ENCODE data around the gene ARMC5. TPM values are rescaled to one million over a fixed set of nuclear protein-coding genes. Genes with fewer than 3 reads are reported as not detected.

ARMC5 gene
- total RNA-seq, 1 experiment from 2014 or later, result 11.3 TPM

GRCh38 chr16:31501226-31501965 lies 42.1 kb downstream of the ARMC5 start:
- ATAC-seq (peak; percentile 61), DNase-seq (ENCODE audit: low spot score) (no peak)
- Mint-ChIP-seq H3K4me3 (peak overlapping the region; percentile 2; the same call in 1 of the 2 replicates), H3K27ac (no peak overlapping the region), H3K4me1 (peaks cover 21% of the 10 kb centered on the region), H3K9me3 (no peaks in the 10 kb centered on the region), H3K36me3 (peaks cover 10% of the 10 kb centered on the region), H3K27me3 (ENCODE audit: low read depth) (no peaks in the 10 kb centered on the region)
- TF ChIP-seq, protein P1, sequence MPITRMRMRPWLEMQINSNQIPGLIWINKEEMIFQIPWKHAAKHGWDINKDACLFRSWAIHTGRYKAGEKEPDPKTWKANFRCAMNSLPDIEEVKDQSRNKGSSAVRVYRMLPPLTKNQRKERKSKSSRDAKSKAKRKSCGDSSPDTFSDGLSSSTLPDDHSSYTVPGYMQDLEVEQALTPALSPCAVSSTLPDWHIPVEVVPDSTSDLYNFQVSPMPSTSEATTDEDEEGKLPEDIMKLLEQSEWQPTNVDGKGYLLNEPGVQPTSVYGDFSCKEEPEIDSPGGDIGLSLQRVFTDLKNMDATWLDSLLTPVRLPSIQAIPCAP (CRISPR knock-in tag; IDR thresholded peaks at IDR 0.05), result no peak
- TF ChIP-seq ZNF121 (CRISPR knock-in tag; IDR thresholded peaks at IDR 0.05), result peak; percentile 72; the same call in 1 of the 2 replicates
- ChIA-PET POLR2A (interaction anchor here (1.0 to 1.3 kb wide), 2 partner anchors 13 to 27 kb away, joined by 3 read pairs; no protein-coding TSS in a partner anchor), CTCF (interaction anchor here (0.7 to 3.0 kb wide), 4 partner anchors 13 to 44 kb away, joined by 4 to 12 read pairs (median 8); no protein-coding TSS in a partner anchor)

GRCh38 chr16:31501966-31502348 lies 42.7 kb downstream of the ARMC5 start:
- ATAC-seq (no peak), DNase-seq (ENCODE audit: low spot score) (no peak)
- Mint-ChIP-seq H3K27ac (no peak overlapping the region), H3K27me3 (ENCODE audit: low read depth) (no peaks in the 10 kb centered on the region), H3K4me1 (peaks cover 24% of the 10 kb centered on the region), H3K4me3 (peak overlapping the region; percentile 2; the same call in 1 of the 2 replicates), H3K9me3 (no peaks in the 10 kb centered on the region), H3K36me3 (peaks cover 10% of the 10 kb centered on the region)
- TF ChIP-seq, protein P2, sequence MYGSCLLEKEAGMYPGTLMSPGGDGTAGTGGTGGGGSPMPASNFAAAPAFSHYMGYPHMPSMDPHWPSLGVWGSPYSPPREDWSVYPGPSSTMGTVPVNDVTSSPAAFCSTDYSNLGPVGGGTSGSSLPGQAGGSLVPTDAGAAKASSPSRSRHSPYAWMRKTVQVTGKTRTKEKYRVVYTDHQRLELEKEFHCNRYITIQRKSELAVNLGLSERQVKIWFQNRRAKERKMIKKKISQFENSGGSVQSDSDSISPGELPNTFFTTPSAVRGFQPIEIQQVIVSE (CRISPR knock-in tag; IDR thresholded peaks at IDR 0.05; ENCODE audit: borderline replicate concordance), result no peak
- TF ChIP-seq NR2C2 (CRISPR knock-in tag; IDR thresholded peaks at IDR 0.05), result no peak
- TF ChIP-seq FOXJ3 (CRISPR knock-in tag; IDR thresholded peaks at IDR 0.05; ENCODE audit: borderline replicate concordance), result no peak
- TF ChIP-seq, protein P3, sequence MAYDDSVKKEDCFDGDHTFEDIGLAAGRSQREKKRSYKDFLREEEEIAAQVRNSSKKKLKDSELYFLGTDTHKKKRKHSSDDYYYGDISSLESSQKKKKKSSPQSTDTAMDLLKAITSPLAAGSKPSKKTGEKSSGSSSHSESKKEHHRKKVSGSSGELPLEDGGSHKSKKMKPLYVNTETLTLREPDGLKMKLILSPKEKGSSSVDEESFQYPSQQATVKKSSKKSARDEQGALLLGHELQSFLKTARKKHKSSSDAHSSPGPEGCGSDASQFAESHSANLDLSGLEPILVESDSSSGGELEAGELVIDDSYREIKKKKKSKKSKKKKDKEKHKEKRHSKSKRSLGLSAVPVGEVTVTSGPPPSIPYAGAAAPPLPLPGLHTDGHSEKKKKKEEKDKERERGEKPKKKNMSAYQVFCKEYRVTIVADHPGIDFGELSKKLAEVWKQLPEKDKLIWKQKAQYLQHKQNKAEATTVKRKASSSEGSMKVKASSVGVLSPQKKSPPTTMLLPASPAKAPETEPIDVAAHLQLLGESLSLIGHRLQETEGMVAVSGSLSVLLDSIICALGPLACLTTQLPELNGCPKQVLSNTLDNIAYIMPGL (CRISPR knock-in tag; IDR thresholded peaks at IDR 0.05), result no peak
- no peak for TF ChIP-seq USF1 (CRISPR knock-in tag; IDR thresholded peaks at IDR 0.05)
- no peak for TF ChIP-seq TEAD4 (CRISPR knock-in tag; IDR thresholded peaks at IDR 0.05)
- TF ChIP-seq, protein P1 (CRISPR knock-in tag; IDR thresholded peaks at IDR 0.05), result no peak
- TF ChIP-seq JAZF1 (CRISPR knock-in tag; IDR thresholded peaks at IDR 0.05), result no peak
- TF ChIP-seq FOXK1 (CRISPR knock-in tag; IDR thresholded peaks at IDR 0.05), result no peak
- TF ChIP-seq, protein P4, sequence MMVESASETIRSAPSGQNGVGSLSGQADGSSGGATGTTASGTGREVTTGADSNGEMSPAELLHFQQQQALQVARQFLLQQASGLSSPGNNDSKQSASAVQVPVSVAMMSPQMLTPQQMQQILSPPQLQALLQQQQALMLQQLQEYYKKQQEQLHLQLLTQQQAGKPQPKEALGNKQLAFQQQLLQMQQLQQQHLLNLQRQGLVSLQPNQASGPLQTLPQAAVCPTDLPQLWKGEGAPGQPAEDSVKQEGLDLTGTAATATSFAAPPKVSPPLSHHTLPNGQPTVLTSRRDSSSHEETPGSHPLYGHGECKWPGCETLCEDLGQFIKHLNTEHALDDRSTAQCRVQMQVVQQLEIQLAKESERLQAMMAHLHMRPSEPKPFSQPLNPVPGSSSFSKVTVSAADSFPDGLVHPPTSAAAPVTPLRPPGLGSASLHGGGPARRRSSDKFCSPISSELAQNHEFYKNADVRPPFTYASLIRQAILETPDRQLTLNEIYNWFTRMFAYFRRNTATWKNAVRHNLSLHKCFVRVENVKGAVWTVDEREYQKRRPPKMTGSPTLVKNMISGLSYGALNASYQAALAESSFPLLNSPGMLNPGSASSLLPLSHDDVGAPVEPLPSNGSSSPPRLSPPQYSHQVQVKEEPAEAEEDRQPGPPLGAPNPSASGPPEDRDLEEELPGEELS (CRISPR knock-in tag; IDR thresholded peaks at IDR 0.05), result no peak
- TF ChIP-seq NFYB (CRISPR knock-in tag; conservative IDR thresholded peaks at IDR 0.05; ENCODE audit: low read depth), result no peak
- no peak for TF ChIP-seq ZNF425 (CRISPR knock-in tag; conservative IDR thresholded peaks at IDR 0.05)
- ChIA-PET CTCF (interaction anchor here (0.8 to 3.0 kb wide), 3 partner anchors 13 to 41 kb away, joined by 6 to 12 read pairs (median 10); no protein-coding TSS in a partner anchor), POLR2A (interaction anchor here (1.0 kb wide), 1 partner anchor 27 kb away, joined by 3 read pairs; no protein-coding TSS in a partner anchor)
